PFSK-1 (cell line): Measurements from ENCODE around the gene METTL24.

Experiments used
- FOXP2 ChIP-seq: optimal IDR thresholded peaks from 2 replicates; pipeline ENCODE3; 2011; ENCODE audit warnings: borderline replicate concordance, control low read depth, inconsistent platforms; ENCODE audit not compliant: insufficient read depth; ENCODE audit errors: extremely low read length, extremely low read depth
- POLR2AphosphoS5 ChIP-seq: IDR thresholded peaks from 2 replicates; pipeline ENCODE4 v1.6.1; 2012; ENCODE audit warnings: low read depth, mild to moderate bottlenecking, control low read depth, low read length, moderate library complexity
- SIN3A ChIP-seq: IDR thresholded peaks from 2 replicates; pipeline ENCODE4 v1.6.1; 2012; ENCODE audit warnings: mild to moderate bottlenecking, low read length, moderate library complexity, borderline replicate concordance; ENCODE audit not compliant: insufficient read depth
- TAF1 ChIP-seq: IDR thresholded peaks from 2 replicates; pipeline ENCODE4 v1.6.1; 2012; ENCODE audit warnings: low read length, control low read depth, borderline replicate concordance; ENCODE audit not compliant: insufficient read depth
- TF ChIP-seq, protein P1 (sequence below), 2 experiments: IDR thresholded peaks; 2 replicates each; pipeline versions ENCODE4 v1.6.1 to v1.8.0; 2011 to 2012; ENCODE audit warnings: low read depth in 2 of 2, low read length in 2 of 2, control low read depth in 1 of 2, inconsistent platforms in 1 of 2, mild to moderate bottlenecking in 1 of 2, moderate library complexity in 1 of 2; ENCODE audit not compliant: insufficient read depth in 1 of 2

METTL24 gene

DNA sequence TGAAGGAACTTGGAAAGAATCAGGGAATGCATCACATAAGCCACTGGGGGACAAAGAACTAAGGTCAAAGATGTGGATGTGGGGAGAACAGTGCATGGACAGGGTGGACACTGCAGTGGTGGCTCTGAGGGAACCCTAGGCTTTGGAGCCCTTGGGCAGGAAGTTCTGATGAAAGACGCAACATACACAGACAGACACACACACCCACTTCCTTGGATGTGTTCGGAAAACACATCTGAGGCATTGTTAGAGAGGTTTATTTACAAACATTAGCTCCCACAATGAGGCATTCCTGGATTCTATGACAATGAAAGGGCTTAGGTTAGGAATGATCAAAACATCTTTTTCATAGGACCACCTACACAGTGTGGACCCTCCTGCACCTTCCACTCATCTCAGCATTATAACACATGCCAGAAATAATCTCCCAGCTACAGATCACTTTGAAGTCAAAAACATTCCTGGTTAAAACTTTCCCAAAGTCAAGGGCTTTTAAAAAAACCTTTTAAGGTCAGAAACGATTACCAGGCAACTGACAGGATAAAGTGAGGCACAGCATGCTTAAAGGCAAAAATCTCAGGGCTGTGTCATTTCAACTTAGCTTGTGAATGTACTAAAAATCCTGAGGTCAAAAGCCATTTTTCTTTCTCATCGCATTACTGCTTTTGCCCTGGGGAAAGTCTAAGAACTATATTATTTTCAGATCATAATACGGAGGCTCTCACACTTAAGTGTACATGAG is 6.4 kb upstream of the METTL24 start:
- TF ChIP-seq SIN3A: no peak
- no peak for TF ChIP-seq TAF1
- TF ChIP-seq, protein P1, sequence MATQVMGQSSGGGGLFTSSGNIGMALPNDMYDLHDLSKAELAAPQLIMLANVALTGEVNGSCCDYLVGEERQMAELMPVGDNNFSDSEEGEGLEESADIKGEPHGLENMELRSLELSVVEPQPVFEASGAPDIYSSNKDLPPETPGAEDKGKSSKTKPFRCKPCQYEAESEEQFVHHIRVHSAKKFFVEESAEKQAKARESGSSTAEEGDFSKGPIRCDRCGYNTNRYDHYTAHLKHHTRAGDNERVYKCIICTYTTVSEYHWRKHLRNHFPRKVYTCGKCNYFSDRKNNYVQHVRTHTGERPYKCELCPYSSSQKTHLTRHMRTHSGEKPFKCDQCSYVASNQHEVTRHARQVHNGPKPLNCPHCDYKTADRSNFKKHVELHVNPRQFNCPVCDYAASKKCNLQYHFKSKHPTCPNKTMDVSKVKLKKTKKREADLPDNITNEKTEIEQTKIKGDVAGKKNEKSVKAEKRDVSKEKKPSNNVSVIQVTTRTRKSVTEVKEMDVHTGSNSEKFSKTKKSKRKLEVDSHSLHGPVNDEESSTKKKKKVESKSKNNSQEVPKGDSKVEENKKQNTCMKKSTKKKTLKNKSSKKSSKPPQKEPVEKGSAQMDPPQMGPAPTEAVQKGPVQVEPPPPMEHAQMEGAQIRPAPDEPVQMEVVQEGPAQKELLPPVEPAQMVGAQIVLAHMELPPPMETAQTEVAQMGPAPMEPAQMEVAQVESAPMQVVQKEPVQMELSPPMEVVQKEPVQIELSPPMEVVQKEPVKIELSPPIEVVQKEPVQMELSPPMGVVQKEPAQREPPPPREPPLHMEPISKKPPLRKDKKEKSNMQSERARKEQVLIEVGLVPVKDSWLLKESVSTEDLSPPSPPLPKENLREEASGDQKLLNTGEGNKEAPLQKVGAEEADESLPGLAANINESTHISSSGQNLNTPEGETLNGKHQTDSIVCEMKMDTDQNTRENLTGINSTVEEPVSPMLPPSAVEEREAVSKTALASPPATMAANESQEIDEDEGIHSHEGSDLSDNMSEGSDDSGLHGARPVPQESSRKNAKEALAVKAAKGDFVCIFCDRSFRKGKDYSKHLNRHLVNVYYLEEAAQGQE (IDR thresholded peaks at IDR 0.05; ENCODE audit: insufficient read depth in 1 of 2, low read depth in 2 of 2, low read length in 2 of 2): no peak
- no peak for TF ChIP-seq POLR2AphosphoS5
- no peak for TF ChIP-seq FOXP2

DNA sequence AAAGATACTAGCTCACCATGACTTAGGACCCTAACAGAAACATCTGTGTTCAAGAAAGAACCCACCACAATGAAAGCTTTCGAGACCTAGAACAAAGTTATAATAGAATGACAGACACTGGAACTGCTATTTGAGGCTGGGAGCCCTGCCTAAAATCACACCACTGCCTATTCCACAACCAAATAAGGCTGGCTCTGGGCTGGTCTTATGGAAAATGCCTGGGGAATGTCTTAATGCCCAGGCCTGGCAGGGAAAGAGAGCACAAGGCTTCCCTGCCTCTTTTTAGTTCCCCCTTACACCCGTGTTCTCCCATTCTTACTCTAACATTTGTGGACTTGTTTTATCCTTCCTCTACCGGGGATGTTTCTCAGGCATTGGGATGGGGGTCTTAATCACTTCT is 5.6 kb upstream of the METTL24 start:
- TF ChIP-seq, protein P1 (IDR thresholded peaks at IDR 0.05; ENCODE audit: insufficient read depth in 1 of 2, low read depth in 2 of 2, low read length in 2 of 2): no peak
- TF ChIP-seq POLR2AphosphoS5 (no peak), TAF1 (no peak)

DNA sequence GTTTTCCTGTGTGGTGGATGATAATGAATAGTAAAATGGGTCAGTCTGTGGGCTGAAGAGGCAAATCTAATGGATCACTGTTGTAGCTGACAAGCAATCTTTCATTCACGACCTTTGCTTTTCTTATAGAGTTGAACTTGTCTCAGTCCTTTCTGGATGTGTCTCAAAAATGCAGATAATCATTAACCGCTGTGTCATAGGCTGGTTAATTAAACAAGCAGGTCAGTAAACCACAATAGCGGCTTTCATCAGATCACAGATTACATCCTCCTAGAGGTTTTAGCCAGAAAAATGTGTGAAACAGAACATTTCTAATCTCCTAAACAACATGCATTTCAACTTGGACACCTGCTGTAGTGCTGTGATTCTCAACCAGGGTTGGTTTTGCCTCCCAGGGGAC is 2.5 kb upstream of the METTL24 start:
- TF ChIP-seq SIN3A (no peak), TAF1 (no peak), POLR2AphosphoS5 (no peak), FOXP2 (no peak)
- TF ChIP-seq, protein P1 (IDR thresholded peaks at IDR 0.05; ENCODE audit: insufficient read depth in 1 of 2, low read depth in 2 of 2, low read length in 2 of 2): no peak

DNA sequence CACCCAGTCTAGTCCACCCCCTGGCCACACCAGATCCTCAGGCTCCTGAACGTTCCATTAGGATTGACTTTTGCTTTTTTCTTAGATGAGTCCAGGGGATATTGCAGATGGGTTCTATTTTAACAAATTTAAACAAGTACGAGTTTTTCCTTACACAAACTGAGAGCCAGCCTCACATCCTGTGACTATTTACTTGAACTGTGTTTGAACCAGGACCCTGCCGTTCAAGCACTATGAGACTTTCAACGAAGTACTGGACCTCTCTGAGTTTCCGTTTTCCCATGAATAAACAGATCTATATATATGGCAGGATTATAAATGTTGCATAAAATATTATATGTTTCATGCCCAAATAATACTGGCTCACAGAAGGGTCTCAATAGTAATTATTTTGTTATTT is 1.4 kb upstream of the METTL24 start:
- TF ChIP-seq, protein P1 (IDR thresholded peaks at IDR 0.05; ENCODE audit: insufficient read depth in 1 of 2, low read depth in 2 of 2, low read length in 2 of 2): no peak
- TF ChIP-seq FOXP2 (no peak), TAF1 (no peak), POLR2AphosphoS5 (no peak), SIN3A (no peak)
